NK-92 (cell line): ENCODE data around the gene BCR.

Source experiments
- DNase-seq: peaks from one replicate; lab custom pipeline; 2025; ENCODE audit not compliant: unreplicated experiment; lab: John Stamatoyannopoulos, UW

Gene BCR

DNA sequence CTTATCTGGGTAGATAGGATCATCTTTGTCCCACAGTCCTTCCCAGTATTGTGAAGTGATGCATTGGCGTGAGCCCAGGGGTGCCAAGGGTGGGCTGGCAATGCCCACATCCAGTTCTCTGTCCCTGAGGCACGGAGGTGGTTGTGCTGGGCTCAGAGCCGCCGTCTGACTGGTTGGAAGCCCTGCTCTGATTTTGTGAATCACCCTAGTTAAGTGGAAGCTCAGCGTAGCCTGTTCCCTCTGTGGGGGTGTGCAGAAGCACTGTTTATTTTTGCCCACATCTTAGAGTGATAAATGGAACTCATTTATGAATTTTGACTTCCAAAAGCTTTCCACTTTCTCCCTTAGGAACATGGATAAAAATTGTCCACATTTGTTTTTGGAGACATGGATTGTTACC lies 13.6 kb downstream of the BCR start:
- no peak for DNase-seq

DNA sequence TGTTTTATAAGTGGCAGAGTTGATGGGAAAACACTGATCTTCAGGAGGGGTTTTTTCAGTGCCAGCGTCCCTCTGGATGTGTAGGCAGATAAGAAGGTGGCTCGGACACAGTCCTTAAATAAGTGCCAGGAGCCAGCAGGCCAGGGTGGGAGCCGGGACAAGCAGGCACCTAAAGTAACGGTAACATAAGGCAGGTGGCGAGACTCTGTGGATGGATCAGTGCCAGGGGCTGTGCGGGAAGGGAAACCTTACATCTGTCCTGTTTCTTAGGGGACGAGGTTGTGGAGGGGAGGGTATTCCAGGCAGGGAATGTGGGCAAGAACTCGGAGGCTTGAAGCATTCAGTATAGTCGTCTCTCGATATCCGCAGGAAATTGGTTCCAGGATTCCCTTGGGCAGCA lies 15.9 kb downstream of the BCR start:
- no peak for DNase-seq

DNA sequence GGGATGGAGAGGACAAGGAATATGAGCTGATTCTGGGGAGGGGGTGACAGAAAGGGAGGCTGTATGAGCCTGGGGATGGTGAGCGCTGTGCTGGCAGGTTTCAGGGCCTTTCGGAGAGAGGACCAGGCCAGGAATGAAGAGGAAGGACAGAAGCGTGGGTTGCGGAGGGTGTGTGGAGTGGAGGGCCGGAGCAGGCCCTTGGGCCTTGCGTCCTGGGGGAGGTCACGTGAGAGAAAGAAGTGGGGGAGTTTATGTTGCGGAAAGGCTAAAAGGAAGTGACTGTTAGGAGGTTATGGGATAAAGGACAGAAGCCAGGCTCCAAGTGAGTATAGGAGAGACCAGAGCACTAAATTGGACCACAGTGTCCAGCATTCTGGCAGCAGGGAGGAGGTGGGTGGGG lies 17.5 kb downstream of the BCR start:
- no peak for DNase-seq

DNA sequence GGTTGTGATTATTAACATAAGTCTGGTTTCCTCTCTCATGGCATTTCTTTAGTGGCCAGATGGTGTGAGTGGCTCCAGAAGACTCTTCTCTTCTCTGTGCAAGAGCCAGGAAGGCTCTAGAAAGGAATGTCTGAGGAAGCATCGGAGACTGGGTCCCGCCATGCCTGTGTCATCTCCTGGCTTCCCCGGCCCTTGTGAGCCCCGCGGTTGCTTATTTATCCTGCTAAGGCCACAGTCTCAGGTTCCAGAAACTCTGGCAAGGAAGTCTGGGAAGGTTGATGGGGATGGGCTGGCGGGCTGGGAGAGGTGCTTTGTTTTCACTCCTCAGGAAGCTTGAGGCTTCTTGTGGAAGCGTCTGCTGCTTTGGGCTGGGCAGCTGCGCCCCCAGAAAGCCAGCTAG lies 18.9 kb downstream of the BCR start:
- DNase-seq, result no peak

DNA sequence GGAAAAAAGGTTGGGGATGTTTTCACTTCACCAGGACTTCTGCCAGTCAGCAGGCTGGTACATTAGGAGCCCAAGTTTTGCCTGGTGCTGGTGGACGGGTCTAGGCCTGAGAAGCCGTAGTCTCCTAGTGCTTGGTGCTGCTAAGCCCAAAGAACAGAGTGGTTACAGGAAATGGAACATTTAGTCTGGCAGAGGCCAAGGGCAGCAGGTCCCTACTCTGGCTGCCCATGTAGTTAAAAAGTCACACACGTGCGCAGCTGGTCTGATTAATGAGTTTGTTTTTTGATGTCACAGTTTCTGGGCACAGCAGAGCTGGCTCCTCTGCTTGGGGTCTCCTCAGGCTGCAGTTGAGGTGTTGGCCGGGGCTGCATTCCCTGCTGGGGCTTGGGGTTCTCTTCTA lies 20.6 kb downstream of the BCR start:
- DNase-seq, result no peak

DNA sequence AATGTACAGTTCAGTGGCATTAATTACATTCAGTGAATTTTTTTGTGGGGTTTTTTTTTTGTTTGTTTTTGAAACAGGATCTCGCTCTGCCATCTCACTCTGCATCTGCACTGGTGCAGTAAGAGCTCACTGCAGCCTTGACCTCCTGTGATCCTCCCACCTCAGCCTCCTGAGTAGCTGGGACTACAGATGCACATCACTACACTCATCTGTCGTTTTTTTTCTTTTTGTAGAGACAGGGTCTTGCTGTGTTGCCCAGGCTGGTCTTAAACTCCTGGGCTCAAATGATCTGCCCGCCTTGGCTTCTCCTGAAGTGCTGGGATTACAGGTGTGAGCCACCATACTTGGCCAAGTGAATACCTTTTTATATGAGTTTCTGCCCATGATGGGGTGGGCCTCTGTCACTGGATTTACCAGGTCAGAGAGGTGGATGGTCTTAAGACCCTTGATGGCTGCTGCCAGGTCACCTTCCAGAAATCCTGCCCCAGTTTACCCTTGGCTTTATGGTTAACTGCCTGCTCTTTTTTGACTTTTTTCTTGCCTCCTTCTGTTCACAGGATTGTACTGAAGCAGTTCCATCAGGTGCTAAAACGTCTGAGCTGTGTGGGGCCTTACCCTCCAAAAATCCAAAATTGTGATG lies 22.6 kb downstream of the BCR start:
- DNase-seq, result no peak

DNA sequence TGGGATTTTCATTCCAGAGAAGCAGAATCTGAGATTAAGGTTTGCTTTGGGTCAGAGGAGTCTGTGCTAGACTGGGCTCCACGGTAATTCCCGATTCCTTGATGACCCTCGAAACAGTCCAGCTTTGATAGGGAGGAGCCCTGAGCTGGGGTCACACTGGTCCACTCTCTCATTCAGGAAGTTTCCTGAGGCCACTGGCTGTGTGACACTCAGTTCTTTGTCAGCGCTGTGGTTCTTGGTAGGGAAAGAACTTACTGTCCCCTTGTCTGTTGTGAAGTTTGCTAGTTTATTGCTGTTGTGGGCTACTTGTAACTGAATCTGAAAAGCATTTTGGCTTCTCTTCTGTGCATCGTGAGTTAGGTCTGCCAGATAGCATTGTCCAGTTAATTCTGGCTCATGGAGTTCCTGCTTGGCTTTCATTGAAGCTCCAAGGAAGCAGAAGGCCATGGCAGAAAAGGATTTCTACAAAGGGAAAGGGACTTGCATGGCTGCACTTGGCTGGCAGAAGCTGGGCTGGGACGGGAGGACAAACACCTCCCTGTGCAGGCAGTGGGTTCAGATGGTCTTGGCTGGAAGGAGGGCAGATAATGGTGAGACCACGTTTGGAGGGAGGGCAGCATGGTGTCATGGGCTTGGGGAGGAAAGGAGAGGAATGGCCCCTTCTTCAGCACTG lies 23.3 kb downstream of the BCR start:
- no peak for DNase-seq

DNA sequence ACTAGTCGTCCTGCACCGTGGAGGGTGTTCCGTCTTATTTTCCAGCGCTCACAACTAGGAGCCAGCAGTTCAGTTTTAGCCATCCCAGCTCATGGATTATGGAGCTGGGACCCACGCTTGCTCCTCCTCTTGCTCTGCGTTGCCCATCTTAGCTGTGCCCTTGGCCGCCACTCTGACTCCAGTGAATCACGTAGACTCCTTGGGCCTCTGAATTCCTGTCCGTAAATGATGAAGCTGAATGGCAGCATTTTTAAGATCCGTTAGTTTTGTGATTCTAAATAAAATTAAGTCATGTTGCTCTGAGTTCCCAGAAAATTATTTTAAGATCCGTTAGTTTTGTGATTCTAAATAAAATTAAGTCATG lies 23.8 kb downstream of the BCR start:
- DNase-seq, result no peak

DNA sequence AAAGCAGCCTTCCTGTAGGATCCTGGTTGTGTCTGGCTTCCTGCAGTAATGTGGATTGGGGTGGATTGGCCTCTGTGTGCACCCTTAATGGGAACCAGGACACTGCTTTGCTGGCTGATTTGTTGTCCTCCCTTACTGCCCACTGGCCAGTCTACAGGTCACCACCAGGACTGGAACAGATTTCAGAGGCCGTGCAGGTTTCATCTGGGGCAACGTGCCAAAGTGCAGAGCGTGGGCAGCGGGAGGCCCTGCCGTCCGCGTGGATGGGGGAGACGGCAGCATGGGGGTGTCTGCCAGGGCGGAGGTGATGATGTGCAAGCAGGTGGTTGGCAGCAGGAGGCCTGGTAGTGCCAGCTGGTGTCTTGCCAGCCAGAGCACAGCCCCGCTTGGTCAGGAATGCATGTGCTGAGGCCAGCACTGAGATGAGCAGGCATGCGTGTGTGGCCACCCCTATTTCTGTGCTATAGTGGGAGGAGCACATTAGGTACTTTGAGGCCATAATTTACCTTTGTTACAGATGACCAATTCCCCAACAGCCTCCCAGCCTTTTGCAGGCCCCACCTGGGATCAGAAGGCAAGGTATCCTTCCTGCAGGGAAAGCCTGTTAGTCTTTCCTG lies 24.3 kb downstream of the BCR start:
- no peak for DNase-seq

DNA sequence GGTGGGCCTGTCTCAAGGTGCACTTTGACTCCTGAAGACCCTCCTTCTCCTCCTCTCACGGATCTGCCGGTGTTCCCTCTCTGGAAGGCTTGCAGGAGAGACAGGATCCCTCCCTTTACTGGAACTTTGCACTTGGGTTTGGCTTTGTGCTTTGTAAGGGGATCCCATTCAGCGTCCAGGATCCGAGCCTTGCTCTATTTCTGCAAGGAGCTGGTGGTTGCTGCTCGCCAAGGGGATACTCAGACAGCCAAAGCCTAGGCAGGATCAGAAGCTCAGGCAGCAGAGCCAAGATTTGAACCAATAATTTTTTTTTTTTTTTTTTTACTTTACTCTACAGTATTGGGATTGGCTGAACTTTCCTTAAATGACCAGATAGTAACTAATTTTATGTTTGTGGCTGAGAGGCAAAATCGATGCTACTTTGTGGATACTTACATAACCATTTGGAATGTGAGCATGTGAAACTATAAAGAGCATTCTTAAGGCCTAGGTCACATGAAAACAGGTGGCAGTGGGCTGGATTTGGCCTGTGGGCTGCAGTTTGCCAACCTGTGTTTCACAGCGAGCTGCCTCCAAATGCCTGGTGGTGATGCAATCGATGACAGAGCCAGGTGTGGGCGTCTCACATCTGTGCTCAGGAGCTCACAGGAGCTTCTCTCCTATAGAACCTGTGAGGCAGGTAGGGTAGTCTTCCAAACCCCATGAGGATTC lies 25.2 kb downstream of the BCR start:
- no peak for DNase-seq

DNA sequence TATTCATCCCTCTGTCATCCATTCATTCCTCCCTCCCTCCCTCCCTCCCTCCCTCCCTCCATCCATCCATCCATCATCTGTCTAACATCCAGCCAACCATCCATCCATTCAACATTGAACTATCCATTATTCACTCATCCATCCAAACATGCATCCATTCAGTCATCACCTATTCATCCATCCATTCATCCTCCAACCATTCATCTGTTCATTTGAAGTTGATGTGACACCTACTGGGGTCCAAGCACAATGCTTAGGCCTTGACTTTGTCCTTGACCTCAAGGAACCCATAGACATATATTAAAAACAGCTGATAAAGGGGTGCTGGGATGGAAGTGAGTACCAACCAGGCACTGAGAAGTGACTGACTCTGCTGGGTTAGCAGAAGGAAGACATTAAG lies 26.6 kb downstream of the BCR start:
- DNase-seq, result no peak

DNA sequence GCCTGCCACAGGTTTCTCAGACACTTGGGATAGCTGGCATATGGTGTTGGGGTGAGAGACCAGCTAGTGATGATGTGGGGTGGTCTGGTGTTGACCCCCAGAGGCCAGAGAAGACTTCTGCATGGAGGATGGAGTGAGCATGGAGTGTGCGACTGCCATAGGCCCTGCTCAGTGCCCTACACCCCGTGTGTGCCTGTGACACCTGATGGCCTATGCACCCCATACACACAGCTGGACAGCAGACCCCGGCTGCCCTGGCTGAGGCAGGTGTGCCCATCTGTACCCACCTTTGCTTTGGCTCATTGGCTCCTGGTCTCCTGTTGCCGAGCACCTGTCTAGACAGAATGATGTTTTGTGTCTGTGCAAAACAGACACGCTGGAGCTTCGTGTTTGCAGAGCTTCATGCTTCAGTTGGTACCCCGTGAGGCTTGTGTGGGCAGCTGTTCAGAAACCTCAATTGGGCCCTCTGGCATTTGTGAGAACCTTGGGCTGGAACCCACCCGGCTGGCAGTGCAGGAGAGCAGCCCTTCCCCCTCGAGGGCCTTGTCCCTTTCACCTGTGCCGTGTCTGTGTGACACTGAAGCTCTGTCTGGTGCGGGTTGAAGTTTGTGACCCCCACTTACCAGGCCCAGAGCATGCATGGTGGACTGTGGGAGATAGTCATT lies 27.6 kb downstream of the BCR start:
- no peak for DNase-seq

DNA sequence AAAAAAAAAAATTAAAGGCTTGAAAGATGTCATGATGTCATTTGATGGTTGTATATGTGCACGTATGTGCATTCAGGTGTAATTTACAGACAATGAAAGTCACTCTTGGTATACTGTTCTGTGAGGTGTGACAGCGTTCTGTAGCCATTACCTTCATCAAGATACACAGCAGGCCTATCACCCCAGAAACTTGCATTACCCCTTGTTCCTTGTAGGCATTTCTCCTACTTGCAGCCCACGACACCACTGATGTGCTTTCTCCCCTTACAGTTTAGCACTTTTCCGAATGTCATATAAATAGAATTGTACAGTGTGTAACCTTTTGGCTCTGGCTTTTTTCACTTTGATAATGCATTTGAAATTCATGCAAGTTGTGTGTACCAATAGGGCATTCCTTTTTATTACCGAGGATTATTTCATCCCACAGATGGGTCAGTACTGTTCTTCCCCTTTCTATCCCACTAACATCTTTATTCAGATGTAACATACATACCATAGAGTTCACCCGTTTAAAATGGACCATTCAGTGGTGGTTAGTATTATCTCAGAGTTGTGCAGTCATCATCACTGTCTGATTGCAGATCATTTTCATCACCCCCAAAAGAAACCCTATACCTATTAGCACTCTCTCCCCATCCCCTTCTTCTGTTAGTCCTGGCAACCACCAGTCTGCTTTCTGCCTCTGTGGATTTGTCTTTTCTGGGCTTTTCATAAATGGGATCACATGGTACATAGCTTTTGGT lies 30.3 kb downstream of the BCR start:
- no peak for DNase-seq

DNA sequence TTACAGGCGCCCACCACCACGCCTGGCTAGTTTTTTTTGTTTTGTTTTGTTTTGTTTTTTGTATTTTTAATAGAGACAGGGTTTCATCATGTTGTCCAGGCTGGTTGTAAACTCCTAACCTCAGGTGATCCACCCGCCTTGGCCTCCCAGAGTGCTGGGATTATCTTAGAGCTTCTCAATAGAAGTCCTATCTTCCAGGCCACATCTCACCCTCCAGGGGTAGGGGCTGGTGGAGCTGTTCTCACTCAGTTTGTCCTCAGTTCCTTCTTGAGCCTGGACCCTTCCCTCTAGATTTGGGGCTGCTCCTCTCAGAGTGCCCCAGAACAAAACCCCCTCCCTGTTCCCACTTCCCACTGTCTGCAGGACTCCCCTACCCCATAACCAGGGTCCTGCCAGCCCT lies 31.3 kb downstream of the BCR start:
- no peak for DNase-seq

DNA sequence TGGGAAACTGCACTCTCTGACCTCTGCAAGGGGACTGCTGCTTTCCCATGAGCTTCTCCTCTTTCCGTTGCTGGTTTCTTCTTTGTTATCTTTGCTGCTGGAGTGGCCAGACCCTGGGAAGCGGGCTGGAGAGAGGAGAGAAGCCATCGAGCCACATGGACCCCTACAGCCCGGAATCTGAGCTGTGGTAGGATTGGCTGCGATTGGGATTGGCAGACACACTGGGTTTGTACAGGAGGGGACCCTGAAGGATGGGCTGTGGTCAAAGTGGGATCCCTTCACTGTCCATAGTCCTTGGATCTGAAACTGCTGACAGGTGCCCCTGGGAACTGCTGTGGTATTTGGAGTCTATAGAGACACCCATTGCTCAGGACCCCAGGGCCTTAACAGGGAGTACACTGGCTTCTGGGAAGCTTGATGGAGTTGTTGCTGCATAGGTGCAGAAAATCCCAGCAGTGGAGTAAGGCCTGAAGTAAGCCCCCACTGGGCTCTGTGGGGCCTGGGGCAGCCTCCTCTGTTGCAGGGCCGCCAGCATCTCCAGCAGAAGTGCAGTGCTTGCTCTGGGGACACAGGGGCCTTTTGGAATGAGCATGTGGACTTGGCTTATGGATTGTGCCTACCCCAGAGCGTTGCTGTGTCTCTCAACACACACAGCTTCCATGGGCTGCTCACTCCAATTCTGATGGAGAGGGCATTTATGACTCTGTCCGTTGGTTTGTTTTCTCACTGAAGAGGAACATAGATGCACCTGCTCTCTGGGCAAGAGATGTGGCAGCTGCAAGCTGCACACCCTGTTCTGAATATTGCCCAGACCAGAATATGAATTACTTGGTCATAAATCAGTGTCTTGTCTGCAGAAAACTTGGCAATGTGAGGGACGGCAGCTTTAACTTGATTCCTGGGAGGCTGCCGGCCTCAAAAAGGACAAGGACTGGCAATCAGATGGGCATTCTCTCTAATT lies 32.0 kb downstream of the BCR start:
- no peak for DNase-seq

DNA sequence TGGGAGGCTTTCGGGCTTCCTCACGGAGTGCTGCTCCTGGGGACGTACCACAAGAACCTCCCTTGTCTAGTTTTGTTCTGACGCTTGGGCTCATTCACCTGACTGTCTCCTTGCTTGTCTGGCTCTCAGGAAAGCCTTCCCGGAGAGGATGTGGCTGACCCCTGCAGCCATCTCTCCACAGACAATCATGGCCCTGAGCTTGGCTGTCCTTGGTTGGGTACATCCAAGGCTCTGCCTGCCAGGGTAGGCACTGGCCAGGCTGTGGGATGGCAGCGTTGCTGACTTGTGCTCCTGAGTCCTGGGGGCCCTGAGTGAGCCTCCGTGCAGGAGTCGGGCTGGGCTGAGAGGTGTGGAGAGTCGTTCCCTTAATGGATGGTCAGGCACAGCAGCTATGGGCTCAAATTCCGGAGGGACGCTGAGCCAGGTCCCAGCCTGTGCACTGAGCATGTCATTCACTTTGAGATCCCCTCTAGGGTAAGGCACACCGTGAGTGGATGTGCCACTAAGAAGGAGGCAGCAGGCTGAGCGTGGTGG lies 32.8 kb downstream of the BCR start:
- no peak for DNase-seq

DNA sequence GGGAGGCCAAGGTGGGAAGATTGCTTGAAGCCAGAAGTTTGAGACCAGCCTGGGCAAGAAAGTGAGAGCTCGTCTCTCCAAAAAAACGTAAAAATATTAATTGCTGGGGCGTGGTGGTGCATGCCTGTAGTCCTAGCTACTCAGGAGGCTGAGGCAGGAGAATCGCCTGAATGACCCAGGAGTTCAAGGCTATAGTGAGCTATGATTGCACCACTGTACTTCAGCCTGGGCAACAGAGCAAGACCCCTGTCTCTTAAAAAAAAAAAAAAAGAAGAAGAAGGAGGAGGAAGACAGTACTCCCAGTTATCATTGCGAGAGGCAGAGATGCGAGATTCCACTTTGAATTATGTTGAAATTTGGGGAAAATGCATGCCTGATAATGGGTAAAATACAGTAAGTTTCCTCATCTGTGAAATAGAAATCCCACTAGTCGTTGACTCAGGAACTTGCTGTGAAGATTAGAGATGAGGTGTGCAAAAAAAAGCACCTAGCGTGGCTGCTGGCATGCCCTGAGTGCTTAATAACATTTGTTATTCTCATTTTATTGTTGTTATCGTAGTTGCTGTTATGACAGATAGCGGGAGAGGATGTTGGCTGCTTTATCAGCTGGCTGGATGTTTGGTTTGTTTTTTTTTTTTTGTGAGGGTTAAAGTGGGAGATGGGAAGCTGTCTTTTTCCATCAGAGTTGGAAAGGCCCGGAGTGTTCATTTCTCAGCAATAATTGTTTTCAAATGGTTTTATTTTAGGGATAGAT lies 33.4 kb downstream of the BCR start:
- DNase-seq, result no peak

DNA sequence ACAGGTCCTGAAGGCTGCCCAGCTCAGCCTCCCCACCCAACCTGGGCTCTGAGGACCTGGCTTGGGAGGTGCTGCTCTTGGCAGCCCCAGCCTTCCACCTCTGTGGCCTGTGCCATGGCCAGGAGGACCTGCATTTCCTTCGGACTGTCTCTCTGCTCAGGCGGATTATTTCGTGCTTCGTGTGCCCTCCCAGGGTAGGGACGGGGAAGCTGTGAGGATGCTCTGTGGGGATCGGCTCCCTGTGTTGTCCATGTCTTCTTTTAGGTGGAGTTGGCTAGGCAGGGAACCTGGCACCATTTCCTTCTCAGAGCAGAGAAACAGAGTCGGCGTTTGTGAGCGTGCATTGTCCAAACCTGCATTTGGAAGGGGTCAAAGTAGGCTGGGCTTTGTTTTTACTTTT lies 34.1 kb downstream of the BCR start:
- DNase-seq, result no peak
